Neutrophil (primary cell): Measurements from ENCODE around the gene CATSPER1.

ENCODE experiments used
- H3K27ac ChIP-seq: fragments of 200-600 bp; sonication (generic); 2 replicates; pipeline ENCODE4 v1.5.1; 2016; ENCODE audit warnings: mild to moderate bottlenecking, moderate library complexity
- H3K27me3 ChIP-seq: fragments of 200-600 bp; sonication (generic); 2 replicates; pipeline ENCODE4 v1.6.0; 2016; ENCODE audit warnings: mild to moderate bottlenecking
- H3K36me3 ChIP-seq: fragments of 200-600 bp; sonication (generic); 2 replicates; pipeline ENCODE4 v1.5.1; 2017
- H3K4me1 ChIP-seq, 2 experiments: fragments of 200-600 bp in 1 of 2; sonication (generic) in 1 of 2; 1 replicate in 1 of 2; 2 replicates in 1 of 2; pipeline versions ENCODE4 v1.5.1 to v1.6.1; 2013 to 2016; ENCODE audit warnings: low read depth in 1 of 2, low read length in 1 of 2, mild to moderate bottlenecking in 1 of 2, moderate library complexity in 1 of 2; ENCODE audit not compliant: control insufficient read depth in 1 of 2, insufficient read depth in 1 of 2
- H3K4me3 ChIP-seq, 2 experiments: fragments of 200-600 bp in 1 of 2; sonication (generic) in 1 of 2; 1 replicate in 1 of 2; 2 replicates in 1 of 2; pipeline ENCODE4 v1.5.1; 2013 to 2016; ENCODE audit warnings: low read depth in 1 of 2, low read length in 1 of 2, mild to moderate bottlenecking in 1 of 2, moderate library complexity in 1 of 2
- H3K9me3 ChIP-seq: fragments of 200-600 bp; sonication (generic); 2 replicates; pipeline ENCODE4 v1.5.1; 2016
- CTCF ChIP-seq: fragments of 200-600 bp; sonication (generic); IDR thresholded peaks from 2 replicates; pipeline ENCODE4 v1.5.1; 2016; ENCODE audit warnings: antibody characterized with exemption

The CATSPER1 gene

GRCh38 chr11:66042227-66042995 is 16.1 kb upstream of the CATSPER1 start:
- TF ChIP-seq CTCF, result no peak
- H3K27ac ChIP-seq, result no peak overlapping the region
- no peak overlapping the region for H3K4me3 ChIP-seq
- peaks cover 16% of the 10 kb centered on the region for H3K27me3 ChIP-seq
- H3K36me3 ChIP-seq, result no peaks in the 10 kb centered on the region
- H3K4me1 ChIP-seq, result peaks cover 0 to 7% of the 10 kb centered on the region in 2 experiments
- no peaks in the 10 kb centered on the region for H3K9me3 ChIP-seq

DNA sequence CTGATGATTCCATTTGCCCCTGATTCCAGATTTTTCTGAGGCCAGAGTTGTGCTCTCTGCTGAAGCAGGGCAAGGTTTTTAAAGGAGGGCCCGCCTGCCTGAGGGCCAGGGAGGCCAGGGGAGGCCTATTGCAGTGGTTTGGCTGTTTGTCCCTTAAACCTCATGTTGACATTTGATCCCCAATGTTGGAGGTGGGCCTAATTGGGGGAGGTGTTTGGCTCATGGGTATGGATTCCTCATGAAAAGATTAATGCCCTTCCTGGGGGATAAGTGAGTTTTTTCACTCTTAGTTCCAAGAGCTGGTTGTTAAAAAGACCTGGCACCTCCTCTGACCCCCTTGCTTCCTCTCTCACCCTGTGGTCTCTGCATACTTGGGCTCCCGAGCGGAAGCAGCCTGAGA is 13.5 kb upstream of the CATSPER1 start:
- Histone ChIP-seq H3K4me3 (no peak overlapping the region), H3K27me3 (peaks cover 7% of the 10 kb centered on the region), H3K4me1 (no peaks in the 10 kb centered on the region), H3K36me3 (no peaks in the 10 kb centered on the region), H3K27ac (no peak overlapping the region), H3K9me3 (no peaks in the 10 kb centered on the region)
- TF ChIP-seq CTCF, result no peak

DNA sequence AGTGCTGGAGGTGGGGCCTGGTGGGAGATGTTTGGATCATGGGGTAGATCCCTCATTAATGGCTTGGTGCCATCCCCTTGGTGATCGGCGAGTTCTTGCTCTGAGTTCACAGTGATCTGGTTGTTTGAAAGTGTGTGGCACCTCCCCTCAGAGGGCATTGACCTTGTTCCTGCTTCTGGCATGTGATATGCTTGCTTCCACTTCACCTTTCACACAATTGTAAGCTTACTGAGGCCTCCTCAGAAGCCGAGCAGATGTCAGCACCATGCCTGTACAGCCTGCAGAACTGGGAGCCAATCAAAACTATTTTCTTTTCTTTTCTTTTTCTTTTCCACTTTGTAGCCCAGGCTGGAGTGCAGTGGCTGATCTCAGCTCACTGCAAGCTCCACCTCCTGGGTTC is 11.0 kb upstream of the CATSPER1 start:
- no peaks in the 10 kb centered on the region for H3K36me3 ChIP-seq
- no peaks in the 10 kb centered on the region for H3K4me1 ChIP-seq
- no peak overlapping the region for H3K4me3 ChIP-seq
- no peaks in the 10 kb centered on the region for H3K9me3 ChIP-seq
- H3K27me3 ChIP-seq, result peaks cover 11% of the 10 kb centered on the region
- no peak overlapping the region for H3K27ac ChIP-seq
- no peak for TF ChIP-seq CTCF

DNA sequence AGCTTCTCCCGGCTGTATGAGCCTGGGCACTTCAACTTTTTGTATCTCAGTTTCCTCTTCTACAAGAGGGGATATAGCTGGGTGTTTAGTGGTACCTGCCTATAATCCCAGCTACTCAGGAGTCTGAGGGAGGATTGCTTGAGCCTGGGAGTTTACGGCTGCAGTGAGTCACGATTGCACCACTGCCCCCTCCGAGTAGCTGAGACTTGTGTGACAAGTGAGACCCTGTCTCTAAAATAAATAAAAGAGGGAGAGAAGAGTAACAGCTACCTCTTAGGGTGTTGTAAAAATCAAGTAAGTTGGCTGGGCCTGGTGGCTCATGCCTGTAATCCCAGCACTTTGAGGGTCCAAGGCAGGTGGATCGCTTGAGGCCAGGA is 10.0 kb upstream of the CATSPER1 start:
- no peak for TF ChIP-seq CTCF
- H3K4me1 ChIP-seq, result no peaks in the 10 kb centered on the region
- H3K27me3 ChIP-seq, result peaks cover 11% of the 10 kb centered on the region
- no peaks in the 10 kb centered on the region for H3K36me3 ChIP-seq
- H3K27ac ChIP-seq, result no peak overlapping the region
- H3K9me3 ChIP-seq, result no peaks in the 10 kb centered on the region
- H3K4me3 ChIP-seq, result no peak overlapping the region

- no peaks in the 10 kb centered on the region for H3K36me3 ChIP-seq
- H3K27ac ChIP-seq, result no peak overlapping the region
- H3K27me3 ChIP-seq, result peaks cover 11% of the 10 kb centered on the region
- H3K4me1 ChIP-seq, result no peaks in the 10 kb centered on the region
- no peaks in the 10 kb centered on the region for H3K9me3 ChIP-seq
- H3K4me3 ChIP-seq, result no peak overlapping the region
- no peak for TF ChIP-seq CTCF
Measured at GRCh38 chr11:66035653-66036333, 9.5 kb upstream of the CATSPER1 start.
